GM23338 (cell line): ENCODE data around the gene ERC2. TPM values are rescaled to one million over a fixed set of nuclear protein-coding genes. Genes with fewer than 3 reads are reported as not detected.

Experiments used
- ATAC-seq: fragments of 200-7000 bp; cut with Tn5 transposase; 3 replicates; pipeline ENCODE4 v1.9.1; 2020
- DNase-seq: peaks from one replicate; pipeline ENCODE4 v3.0.0-alpha.2; 2015; ENCODE audit warnings: low spot score
- H2AFZ ChIP-seq: fragments of 200-600 bp; sonication (generic); 2 replicates; pipeline ENCODE4 v1.8.0; 2016; ENCODE audit warnings: antibody characterized with exemption, mild to moderate bottlenecking, moderate library complexity
- H3F3A ChIP-seq: fragments of 200-600 bp; sonication (generic); replicated peaks from 2 replicates; pipeline ENCODE4 v1.8.0; 2017; ENCODE audit warnings: antibody characterized with exemption, mixed run types, low read depth
- H3K27ac ChIP-seq: fragments of 200-600 bp; sonication (generic); 2 replicates; pipeline ENCODE4 v1.6.1; 2016; ENCODE audit warnings: low read depth
- H3K27me3 ChIP-seq: fragments of 200-600 bp; sonication (generic); 2 replicates; pipeline ENCODE4 v1.8.0; 2016; ENCODE audit warnings: mild to moderate bottlenecking, mixed run types, moderate library complexity; ENCODE audit not compliant: insufficient read depth
- H3K36me3 ChIP-seq: fragments of 200-600 bp; sonication (generic); 2 replicates; pipeline ENCODE4 v1.8.0; 2016; ENCODE audit warnings: mild to moderate bottlenecking; ENCODE audit not compliant: insufficient read depth
- H3K4me1 ChIP-seq: fragments of 200-600 bp; sonication (generic); 2 replicates; pipeline ENCODE4 v1.8.0; 2016; ENCODE audit warnings: mild to moderate bottlenecking, moderate library complexity; ENCODE audit not compliant: insufficient read depth
- H3K4me2 ChIP-seq: fragments of 200-600 bp; sonication (generic); 2 replicates; pipeline ENCODE4 v1.7.1; 2017; ENCODE audit warnings: mixed run types
- H3K4me3 ChIP-seq: fragments of 200-600 bp; sonication (generic); 2 replicates; pipeline ENCODE4 v1.6.1; 2016; ENCODE audit warnings: mixed run types
- H3K79me2 ChIP-seq: fragments of 200-600 bp; sonication (generic); replicated peaks from 2 replicates; pipeline ENCODE4 v1.8.0; 2017; ENCODE audit warnings: mild to moderate bottlenecking; ENCODE audit not compliant: insufficient read depth
- H3K9me2 ChIP-seq: fragments of 200-600 bp; sonication (generic); 2 replicates; pipeline ENCODE4 v1.8.0; 2017; ENCODE audit not compliant: insufficient read depth
- H4K20me1 ChIP-seq: fragments of 200-600 bp; sonication (generic); replicated peaks from 2 replicates; pipeline ENCODE4 v1.8.0; 2017; ENCODE audit warnings: mild to moderate bottlenecking; ENCODE audit not compliant: insufficient read depth
- H3K27ac Mint-ChIP-seq: 2 replicates; pipeline ENCODE4 v1.8.0; 2020; ENCODE audit warnings: inconsistent platforms, mild to moderate bottlenecking, moderate library complexity, mixed read lengths
- H3K27me3 Mint-ChIP-seq: 3 replicates; pipeline ENCODE4 v1.8.0; 2022; ENCODE audit warnings: low read depth, mild to moderate bottlenecking, moderate library complexity, mixed read lengths, inconsistent platforms; ENCODE audit not compliant: insufficient read depth, poor library complexity
- H3K36me3 Mint-ChIP-seq: 3 replicates; pipeline ENCODE4 v1.8.0; 2021; ENCODE audit warnings: low read depth, mild to moderate bottlenecking, inconsistent platforms, moderate library complexity, mixed read lengths
- H3K4me1 Mint-ChIP-seq: 3 replicates; pipeline ENCODE4 v1.8.0; 2020; ENCODE audit warnings: mild to moderate bottlenecking, inconsistent platforms, mixed read lengths
- H3K4me3 Mint-ChIP-seq: 3 replicates; pipeline ENCODE4 v1.8.0; 2021; ENCODE audit warnings: moderate library complexity, mild to moderate bottlenecking, inconsistent platforms, mixed read lengths
- H3K9me3 Mint-ChIP-seq: 3 replicates; pipeline ENCODE4 v1.8.0; 2020; ENCODE audit warnings: moderate library complexity, mild to moderate bottlenecking, inconsistent platforms, mixed read lengths
- CREB1 ChIP-seq: fragments of 250-450 bp; sonication (Bioruptor Pico); IDR thresholded peaks from 2 replicates; pipeline ENCODE4 v1.5.0; 2020; ENCODE audit warnings: low read depth, mild to moderate bottlenecking, moderate library complexity
- EZH2phosphoT487 ChIP-seq: fragments of 200-600 bp; sonication (generic); IDR thresholded peaks from one replicate; pipeline ENCODE4 v1.8.1; 2018; ENCODE audit warnings: antibody characterized with exemption; ENCODE audit not compliant: unreplicated experiment
- JUNB ChIP-seq: IDR thresholded peaks from one replicate; pipeline ENCODE4 v1.6.1; 2016; ENCODE audit warnings: antibody characterized with exemption; ENCODE audit not compliant: unreplicated experiment
- NANOG ChIP-seq: IDR thresholded peaks from 2 replicates; pipeline ENCODE4 v1.6.1; 2016; ENCODE audit warnings: antibody characterized with exemption, borderline replicate concordance
- POLR2AphosphoS5 ChIP-seq: IDR thresholded peaks from 2 replicates; pipeline ENCODE4 v1.6.1; 2016; ENCODE audit warnings: antibody characterized with exemption, low read depth
- REST ChIP-seq: IDR thresholded peaks from one replicate; pipeline ENCODE4 v1.6.1; 2018; ENCODE audit warnings: antibody characterized with exemption; ENCODE audit not compliant: unreplicated experiment
- ZNF331 ChIP-seq: fragments of 250-450 bp; sonication (Bioruptor Pico); IDR thresholded peaks from 2 replicates; pipeline ENCODE4 v1.5.0; 2020; ENCODE audit warnings: low read depth, mild to moderate bottlenecking, moderate library complexity
- ZNF462 ChIP-seq: fragments of 250-450 bp; sonication (Bioruptor Pico); IDR thresholded peaks from 2 replicates; pipeline ENCODE4 v1.5.0; 2020; ENCODE audit warnings: mild to moderate bottlenecking, moderate library complexity
- polyA plus RNA-seq: library from polyadenylated mRNA; unstranded; fragments of >200 nt; fragmentation: Nextera tagmentation; extraction: Ambion mirVana; gene quantifications from 2 replicates; pipeline ENCODE4 v1.2.1, GENCODE V29; 2016
- total RNA-seq: library from RNA; depleted of rRNA; stranded (reverse); fragments of >200 nt; shearing (Covaris generic); gene quantifications from 2 replicates; pipeline ENCODE4 v1.2.3, GENCODE V29; 2014

The ERC2 gene
- total and polyA plus RNA-seq, 2 experiments from 2014 or later: 11.8 to 13.7 TPM

DNA sequence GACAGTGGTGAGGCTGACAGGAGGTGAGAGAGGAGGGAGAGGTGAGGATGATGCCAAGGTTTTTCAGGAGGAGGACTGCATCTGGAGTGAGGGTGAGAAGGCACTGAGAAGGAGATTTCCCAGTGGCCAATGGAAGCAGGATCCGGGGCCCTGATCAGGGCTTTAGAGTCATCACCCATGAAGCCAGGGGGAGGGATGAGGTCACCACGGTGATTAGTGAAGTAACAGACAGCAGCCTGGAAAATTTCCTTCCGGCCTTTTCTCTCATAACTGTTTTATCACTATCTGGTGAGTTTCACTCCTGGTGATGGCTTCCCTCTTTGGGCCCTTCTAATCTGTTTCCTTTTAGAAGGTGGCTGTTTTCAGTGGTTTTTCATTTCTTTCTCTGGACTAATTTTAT, 900.7 kb downstream of the ERC2 start:
- H3K27me3 ChIP-seq: no peaks in the 10 kb centered on the region
- H3K27ac Mint-ChIP-seq: no peak overlapping the region
- no peak for TF ChIP-seq ZNF331
- TF ChIP-seq EZH2phosphoT487: no peak
- no peak for TF ChIP-seq CREB1 (CRISPR knock-in tag)
- no peak for TF ChIP-seq JUNB
- no peak for TF ChIP-seq NANOG
- TF ChIP-seq POLR2AphosphoS5: no peak
- TF ChIP-seq ZNF462 (CRISPR knock-in tag): no peak
- TF ChIP-seq REST: no peak
- DNase-seq (no peak), ATAC-seq (no peak)
- H3K4me2 ChIP-seq: no peak overlapping the region
- peaks cover 23% of the 10 kb centered on the region for H3K4me1 ChIP-seq
- no peaks in the 10 kb centered on the region for H4K20me1 ChIP-seq
- peaks cover 18% of the 10 kb centered on the region for H3K27me3 Mint-ChIP-seq
- no peak overlapping the region for H2AFZ ChIP-seq
- no peak overlapping the region for H3K4me3 ChIP-seq
- H3K4me3 Mint-ChIP-seq: no peak overlapping the region
- H3K36me3 Mint-ChIP-seq: peaks cover 3% of the 10 kb centered on the region; the same call in 1 of the 3 replicates
- H3F3A ChIP-seq: peaks cover 7% of the 10 kb centered on the region; the same call in 1 of the 2 replicates
- 0 out of 2 replicates have a peak, but pooled peaks cover 3% of the 10 kb centered on the region for H3K9me2 ChIP-seq
- H3K9me3 Mint-ChIP-seq: no peaks in the 10 kb centered on the region
- H3K36me3 ChIP-seq: no peaks in the 10 kb centered on the region
- H3K79me2 ChIP-seq: no peaks in the 10 kb centered on the region
- peaks cover 33% of the 10 kb centered on the region for H3K4me1 Mint-ChIP-seq
- H3K27ac ChIP-seq: no peak overlapping the region
